K562 (cell line): Measurements from ENCODE around the gene NXF3. TPM values are rescaled to one million over a fixed set of nuclear protein-coding genes. Genes with fewer than 3 reads are reported as not detected.

Experiments used
- ARID2 ChIP-seq: fragments of 450-650 bp; IDR thresholded peaks from 2 replicates; pipeline ENCODE4 v1.6.1; 2017; ENCODE audit warnings: antibody characterized with exemption, mild to moderate bottlenecking
- BRCA1 ChIP-seq, 2 experiments: fragments of 450-650 bp in 1 of 2; sonication (generic) in 1 of 2; formaldehyde crosslinking in 1 of 2; IDR thresholded peaks; 2 replicates each; pipeline versions ENCODE4 v1.5.0 to v1.6.1; 2017 to 2020; ENCODE audit warnings: mild to moderate bottlenecking in 1 of 2, missing genetic modification reagents in 1 of 2
- E2F3 ChIP-seq: fragments of 250-450 bp; sonication (Bioruptor Pico); IDR thresholded peaks from 2 replicates; pipeline ENCODE4 v1.4.0; 2020; ENCODE audit warnings: mild to moderate bottlenecking
- EP300 ChIP-seq: IDR thresholded peaks from 2 replicates; pipeline ENCODE4 v1.6.1; 2012; ENCODE audit warnings: low read length, improper control_type of control experiment
- JUND ChIP-seq, 2 experiments: IDR thresholded peaks; 2 replicates in 1 of 2; 3 replicates in 1 of 2; pipeline ENCODE4 v1.6.1; 2011; ENCODE audit warnings: borderline replicate concordance in 2 of 2, low read depth in 2 of 2, low read length in 2 of 2, improper control_type of control experiment in 1 of 2, missing biosample characterization in 1 of 2, missing genetic modification characterization in 1 of 2, missing genetic modification reagents in 1 of 2
- KDM5B ChIP-seq: fragments of 200-600 bp; sonication (generic); IDR thresholded peaks from 2 replicates; pipeline ENCODE4 v1.6.1; 2012; ENCODE audit warnings: low read depth, mild to moderate bottlenecking, moderate library complexity, low read length, control low read depth, inconsistent platforms; ENCODE audit not compliant: insufficient replicate concordance
- KLF10 ChIP-seq: fragments of 250-450 bp; sonication (Bioruptor Pico); IDR thresholded peaks from 2 replicates; pipeline ENCODE4 v1.6.1; 2021; ENCODE audit warnings: matching md5 sums
- LCOR ChIP-seq: sonication (generic); formaldehyde crosslinking; IDR thresholded peaks from 2 replicates; pipeline ENCODE4 v1.8.0; 2022; ENCODE audit warnings: mild to moderate bottlenecking, missing genetic modification reagents
- MEF2D ChIP-seq: conservative IDR thresholded peaks from 2 replicates; pipeline ENCODE4 v1.6.1; 2016; ENCODE audit warnings: low read depth, missing genetic modification characterization, missing compliant biosample characterization
- MTA2 ChIP-seq: fragments of 450-650 bp; IDR thresholded peaks from 2 replicates; pipeline ENCODE4 v1.6.1; 2016; ENCODE audit warnings: low read depth
- NKRF ChIP-seq: fragments of 450-650 bp; IDR thresholded peaks from 2 replicates; pipeline ENCODE4 v1.6.1; 2016; ENCODE audit warnings: borderline replicate concordance
- RERE ChIP-seq: sonication (generic); formaldehyde crosslinking; IDR thresholded peaks from 2 replicates; pipeline ENCODE4 v1.8.0; 2023; ENCODE audit warnings: missing genetic modification reagents, mild to moderate bottlenecking, borderline replicate concordance
- TAF1 ChIP-seq: IDR thresholded peaks from 2 replicates; pipeline ENCODE4 v1.6.1; 2011; ENCODE audit warnings: mild to moderate bottlenecking, low read length, moderate library complexity; ENCODE audit not compliant: insufficient read depth, control insufficient read depth, severe bottlenecking; ENCODE audit errors: extremely low read depth
- TARDBP ChIP-seq: fragments of 450-650 bp; IDR thresholded peaks from 2 replicates; pipeline ENCODE4 v1.6.1; 2016
- ZBTB1 ChIP-seq: sonication (generic); formaldehyde crosslinking; IDR thresholded peaks from 2 replicates; pipeline ENCODE4 v1.8.1; 2023; ENCODE audit warnings: missing genetic modification reagents, low read depth, mild to moderate bottlenecking, borderline replicate concordance
- ZBTB12 ChIP-seq: fragments of 250-450 bp; sonication (Bioruptor Pico); IDR thresholded peaks from 2 replicates; pipeline ENCODE4 v1.4.0; 2020
- ZBTB26 ChIP-seq: fragments of 450-650 bp; formaldehyde crosslinking; IDR thresholded peaks from 2 replicates; pipeline ENCODE4 v1.4.0; 2022; ENCODE audit warnings: missing genetic modification characterization
- ZC3H8 ChIP-seq: fragments of 450-650 bp; IDR thresholded peaks from 2 replicates; pipeline ENCODE4 v1.6.1; 2017
- ZKSCAN3 ChIP-seq: fragments of 250-450 bp; sonication (Bioruptor Pico); IDR thresholded peaks from 2 replicates; pipeline ENCODE4 v1.4.0; 2020
- ZNF584 ChIP-seq: fragments of 200-800 bp; sonication (Bioruptor generic); IDR thresholded peaks from 2 replicates; pipeline ENCODE4 v1.6.1; 2016; ENCODE audit warnings: low read depth, mild to moderate bottlenecking, missing genetic modification characterization, missing compliant biosample characterization
- polyA plus RNA-seq, 8 experiments: library from polyadenylated mRNA; depleted of rRNA in 4 of 8; stranded (reverse) in 5 of 8; unstranded in 3 of 8; fragments of >200 nt; fragmentation: Nextera tagmentation in 2 of 8; fragmentation: Illumina TruSeq in 1 of 8; extraction: Ambion mirVana in 2 of 8; extraction: Trizol in 1 of 8; gene quantifications; 2 replicates each; pipeline versions ENCODE4 v1.2.1 to v1.2.3, GENCODE V29; 2011 to 2014; ENCODE audit warnings: inconsistent platforms in 1 of 8, missing spikeins in 1 of 8
- total RNA-seq, 7 experiments: library from RNA; depleted of rRNA in 6 of 7; stranded (reverse); fragments of >200 nt in 6 of 7; fragmentation: Illumina TruSeq in 2 of 7; extraction: Trizol in 2 of 7; gene quantifications; 2 replicates each; pipeline versions ENCODE4 v1.2.1 to v1.2.3, GENCODE V29; 2011 to 2021; ENCODE audit warnings: low replicate concordance in 1 of 7

The NXF3 gene
- total and polyA plus RNA-seq, 9 of the 15 experiments (the other 6 are each of a cell fraction or from before 2014, with no cell fraction given) = 0.18 to 0.40 (median 0.28) TPM; not detected in 2

- no peak for TF ChIP-seq MEF2D (tag)
- TF ChIP-seq TAF1 = no peak
- TF ChIP-seq EP300 = peak; percentile 93
- peak; percentile 94 for TF ChIP-seq MTA2
- TF ChIP-seq ZC3H8 = no peak
- no peak for TF ChIP-seq TARDBP
- TF ChIP-seq ARID2 = no peak
- TF ChIP-seq LCOR = no peak
- peak; percentile 56 for TF ChIP-seq JUND (IDR thresholded peaks at IDR 0.05; ENCODE audit: borderline replicate concordance, low read depth, low read length)
- TF ChIP-seq JUND (tag; IDR thresholded peaks at IDR 0.05; ENCODE audit: borderline replicate concordance, low read depth, low read length) = peak; percentile 54; the same call in 2 of the 3 replicates
- TF ChIP-seq KDM5B = no peak
- no peak for TF ChIP-seq KLF10 (CRISPR knock-in tag)
- no peak for TF ChIP-seq E2F3 (CRISPR knock-in tag)
- TF ChIP-seq RERE (CRISPR knock-in tag) = no peak
- no peak for TF ChIP-seq ZNF584 (CRISPR knock-in tag)
- TF ChIP-seq ZBTB26 (CRISPR knock-in tag) = no peak
- no peak for TF ChIP-seq ZBTB12 (CRISPR knock-in tag)
- TF ChIP-seq BRCA1 (IDR thresholded peaks at IDR 0.05) = no peak
- TF ChIP-seq BRCA1 (CRISPR knock-in tag; IDR thresholded peaks at IDR 0.05) = no peak
- TF ChIP-seq NKRF = no peak
- no peak for TF ChIP-seq ZBTB1 (CRISPR knock-in tag)
- no peak for TF ChIP-seq ZKSCAN3 (CRISPR knock-in tag)
Observed at GRCh38 chrX:103124284-103124683, 31.3 kb upstream of the NXF3 start (continued).
